ENCODE data around the gene CFAP100.

The CFAP100 gene

DNA sequence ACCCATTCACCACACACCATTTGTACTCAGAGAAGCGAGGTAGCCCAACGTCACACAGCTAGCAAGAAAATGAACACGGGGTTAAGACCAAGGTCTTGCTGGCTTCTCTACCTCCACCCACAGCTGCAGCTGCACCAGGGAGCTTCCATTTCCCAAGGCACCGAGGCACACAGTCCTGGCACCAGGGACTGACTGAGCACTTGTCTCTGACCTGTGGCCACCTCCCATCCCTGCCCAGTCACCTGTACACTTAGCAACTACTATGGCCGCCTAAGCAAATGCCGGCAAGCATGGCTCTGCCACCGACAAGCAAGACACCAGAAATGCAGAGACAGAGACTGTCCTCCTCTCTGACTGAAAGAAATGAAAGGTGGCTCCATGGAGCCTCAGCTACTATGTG lies 65.7 kb downstream of the CFAP100 start:
- DNase-seq (ENCODE audit: low read depth, low spot score) = no peak

DNA sequence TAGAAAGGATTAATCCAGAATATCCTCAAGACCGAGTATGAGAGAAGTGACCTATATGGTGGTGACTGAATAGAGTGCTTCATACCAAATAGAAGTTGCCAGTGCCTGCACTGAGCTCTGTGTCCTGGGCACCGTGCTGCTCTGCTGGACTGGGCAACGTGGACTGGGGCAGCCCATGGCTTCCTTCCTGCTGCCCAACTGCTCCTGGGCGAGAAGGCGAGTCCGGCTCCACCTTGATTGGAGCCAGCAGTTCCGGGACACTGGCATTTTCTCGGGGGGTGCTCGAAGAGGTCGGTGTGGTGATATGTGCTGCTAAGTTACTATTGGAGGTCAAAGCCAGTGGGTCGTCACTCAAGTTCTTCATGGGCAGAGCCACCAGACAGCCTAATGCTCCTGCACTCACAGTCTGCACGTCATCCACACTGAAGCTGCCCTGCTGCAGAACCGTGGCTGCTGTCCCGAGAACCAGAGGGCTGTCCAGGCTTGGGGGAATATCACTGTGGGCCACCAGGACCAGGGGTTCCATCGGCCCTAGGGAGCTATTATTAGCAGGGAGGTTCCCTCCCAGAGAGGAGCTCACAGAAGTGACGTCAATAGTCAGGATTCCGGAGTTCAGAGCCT lies 66.9 kb downstream of the CFAP100 start:
- no peak for DNase-seq (ENCODE audit: low read depth, low spot score)

DNA sequence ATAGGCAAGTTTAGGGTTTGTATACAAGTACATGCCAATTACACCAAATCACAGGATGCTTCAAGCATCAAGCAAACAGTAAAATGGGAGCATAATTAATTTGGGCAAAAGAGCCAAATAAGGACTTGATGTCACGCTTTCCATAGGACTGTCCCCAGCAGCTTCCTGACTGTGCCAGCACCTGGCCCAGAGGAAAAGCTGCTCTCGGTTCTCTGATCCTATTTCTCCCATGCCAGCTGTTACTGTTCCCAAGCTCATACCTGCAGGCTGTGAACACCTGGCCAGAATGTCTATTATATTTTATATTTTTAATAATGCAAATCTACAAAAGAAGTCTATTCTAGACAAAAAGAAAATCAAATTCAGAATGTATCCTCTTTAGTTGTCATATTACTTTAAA lies 68.8 kb downstream of the CFAP100 start:
- no peak for DNase-seq (ENCODE audit: low read depth, low spot score)

DNA sequence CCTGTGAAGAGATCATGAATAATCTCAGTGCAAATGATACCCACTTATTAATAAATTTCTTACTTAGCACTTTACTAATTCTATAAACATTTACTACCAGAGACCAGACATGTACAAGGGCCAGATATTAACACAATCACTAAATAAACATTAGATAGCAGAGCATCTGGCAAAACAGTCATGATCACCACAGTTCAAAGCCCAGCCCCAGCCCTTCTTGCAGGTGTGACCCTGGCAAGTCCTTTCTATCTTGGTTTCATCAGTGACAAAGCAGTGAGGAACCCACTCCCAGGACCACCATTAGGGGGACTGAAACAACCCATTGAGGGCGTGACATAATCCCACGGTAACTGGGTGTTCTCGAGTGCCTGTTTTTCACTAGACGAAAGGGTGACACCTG lies 69.4 kb downstream of the CFAP100 start:
- DNase-seq (ENCODE audit: low read depth, low spot score) = no peak

DNA sequence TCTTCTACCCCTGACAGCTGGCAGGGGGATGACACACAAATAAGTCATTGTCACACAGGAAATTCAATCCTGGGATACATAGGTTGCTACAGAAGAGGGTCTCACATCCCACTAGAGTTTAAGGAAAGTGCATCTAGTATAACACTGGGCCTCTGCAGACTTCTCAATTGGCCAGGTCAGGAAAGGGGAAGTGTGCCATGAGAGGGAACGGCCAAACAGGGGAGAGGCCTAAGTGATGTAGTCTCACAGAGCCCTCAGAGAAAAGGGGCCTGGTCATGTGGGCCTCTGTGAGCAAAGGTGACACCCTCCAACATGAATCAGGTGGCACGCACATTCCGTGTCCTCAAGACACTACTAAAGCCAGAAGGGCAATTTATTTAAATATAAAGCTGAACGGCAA lies 69.8 kb downstream of the CFAP100 start:
- no peak for DNase-seq (ENCODE audit: low read depth, low spot score)

DNA sequence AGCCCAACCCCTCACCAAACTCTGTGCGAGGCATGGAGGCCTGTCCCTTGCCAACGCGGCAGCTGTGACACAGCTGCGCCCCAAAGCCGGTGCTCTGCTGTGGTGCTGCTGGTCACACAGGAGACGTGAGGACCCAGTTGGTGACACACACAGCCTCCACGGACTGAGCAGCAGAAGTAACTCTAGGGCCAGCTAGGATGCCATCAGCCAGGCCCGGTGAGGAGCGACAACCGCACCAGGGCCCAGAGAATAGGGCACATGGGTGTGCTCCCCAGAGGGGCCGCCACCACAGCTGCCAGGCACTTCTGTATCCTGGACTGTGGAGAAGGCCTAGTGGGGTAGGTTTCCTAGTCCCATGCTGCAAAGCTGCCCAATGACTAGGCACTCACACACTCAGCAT lies 70.3 kb downstream of the CFAP100 start:
- no peak for DNase-seq (ENCODE audit: low read depth, low spot score)

DNA sequence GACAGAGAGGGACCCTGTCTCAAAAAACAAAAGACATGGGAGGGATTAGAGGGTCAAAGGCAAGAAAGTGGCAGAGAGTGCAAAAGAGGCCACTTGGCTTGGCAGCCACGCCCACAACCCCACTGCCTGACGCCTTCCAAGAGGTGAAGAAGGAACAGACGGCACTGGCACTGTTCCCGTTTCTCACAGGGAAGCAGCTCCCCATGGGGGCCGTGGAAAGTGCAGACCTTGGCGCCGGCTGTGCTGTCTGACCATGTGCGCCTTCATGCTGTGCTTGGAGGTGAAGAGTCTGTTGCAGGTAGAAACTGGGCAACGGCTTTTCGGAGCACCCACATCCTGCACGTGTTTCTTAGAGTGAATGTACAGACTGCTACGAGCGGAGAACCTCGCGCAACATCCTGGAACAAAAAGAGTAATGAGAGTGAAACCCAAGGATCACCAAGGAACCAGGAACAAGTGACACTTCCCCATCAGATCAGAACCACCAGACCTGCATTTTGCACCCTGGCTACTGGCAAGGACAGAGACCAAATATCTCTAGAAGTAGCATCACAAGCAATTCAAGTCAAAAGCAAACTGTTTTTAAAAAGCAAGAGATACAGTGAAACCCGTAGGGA lies 71.3 kb downstream of the CFAP100 start:
- DNase-seq (ENCODE audit: low read depth, low spot score) = no peak

DNA sequence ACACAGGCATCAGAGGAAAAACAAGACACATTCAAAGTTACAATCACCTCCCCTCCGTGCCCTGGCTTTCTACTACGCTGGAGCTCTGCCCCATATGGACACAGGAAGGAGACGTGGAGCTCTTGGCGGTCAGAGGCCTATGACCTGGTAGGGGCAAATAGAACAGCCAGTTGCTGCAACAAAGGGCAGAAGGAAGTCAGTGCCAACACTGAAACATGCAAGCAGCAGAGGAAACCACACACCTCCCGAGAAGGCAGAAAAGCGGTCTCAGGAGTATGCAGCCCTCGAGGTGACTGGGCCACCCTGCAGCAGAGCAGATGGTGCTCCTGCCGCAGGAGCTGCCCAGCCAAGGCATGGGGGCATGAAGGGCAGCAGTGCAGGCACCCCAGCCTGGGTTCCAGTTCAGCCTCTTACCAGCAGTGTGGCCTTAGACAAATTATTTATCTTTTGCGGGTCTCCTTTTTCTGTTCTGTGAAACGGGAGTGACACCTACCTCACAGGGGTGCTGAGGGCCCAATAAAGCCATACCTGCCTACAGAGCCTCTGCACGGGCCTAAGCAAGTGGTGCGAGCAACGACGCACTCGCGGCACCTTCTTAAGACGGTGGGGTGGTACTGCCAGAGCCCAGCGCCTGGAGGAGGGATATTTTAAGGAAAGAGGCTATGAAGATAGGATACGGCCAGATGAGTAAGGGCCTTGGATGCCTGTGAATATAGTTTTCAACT lies 72.3 kb downstream of the CFAP100 start:
- DNase-seq (ENCODE audit: low read depth, low spot score) = no peak

DNA sequence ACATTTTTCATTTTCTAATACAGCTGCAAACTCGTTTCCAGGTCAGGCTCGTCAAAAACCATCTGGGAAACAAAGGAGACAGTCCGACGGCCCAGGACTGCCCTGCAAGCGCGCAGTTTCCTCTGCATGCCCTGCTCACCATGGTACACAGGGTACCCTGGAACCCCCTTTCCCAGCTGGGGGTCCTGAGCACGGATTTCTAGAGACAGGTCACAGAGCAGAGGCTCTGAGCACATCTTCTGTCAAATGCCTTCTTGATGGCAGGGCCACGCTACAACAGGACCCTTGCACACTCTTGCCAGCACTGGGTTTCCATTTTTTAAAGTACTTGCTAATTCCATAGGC lies 72.9 kb downstream of the CFAP100 start:
- DNase-seq (ENCODE audit: low read depth, low spot score) = no peak

DNA sequence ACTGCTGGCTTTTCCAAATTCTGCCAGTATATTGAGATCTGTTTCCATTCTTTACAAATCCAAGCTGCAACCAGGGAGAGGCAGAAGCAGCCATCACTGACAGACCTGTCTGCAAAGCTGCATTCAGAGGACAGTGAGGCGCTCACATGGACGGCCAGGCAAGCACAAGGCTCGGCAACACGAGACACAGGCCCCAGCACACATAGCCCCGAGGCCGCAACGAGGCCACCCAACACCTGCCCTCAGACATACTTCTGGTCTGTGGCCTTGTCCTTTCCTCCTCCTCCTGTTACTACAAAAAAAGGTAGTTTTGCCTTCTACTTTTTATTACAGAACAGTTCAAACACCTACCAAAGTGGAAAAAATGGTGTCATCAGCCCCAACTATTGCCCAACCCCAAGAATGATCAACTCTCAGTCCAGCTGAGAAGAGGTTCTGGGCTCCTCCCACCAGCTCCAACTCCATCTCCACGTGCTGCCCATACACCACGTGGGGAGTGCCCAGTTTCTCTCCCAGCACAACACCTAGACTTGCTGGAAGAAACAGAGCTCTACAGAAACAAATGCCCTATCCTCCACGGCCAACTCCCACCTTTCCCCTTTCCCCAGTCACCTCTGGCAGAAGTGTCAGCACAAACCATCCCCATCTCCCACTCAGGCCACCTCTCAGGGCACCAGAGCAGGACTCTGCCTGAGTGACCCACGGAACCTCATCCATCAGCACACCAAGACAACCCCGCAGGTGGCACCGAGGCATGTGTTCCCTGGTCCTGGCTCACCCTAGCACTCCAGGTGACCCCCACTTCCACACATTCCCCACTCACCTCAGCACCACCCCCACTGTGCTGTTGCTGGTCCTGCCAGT lies 73.6 kb downstream of the CFAP100 start:
- no peak for DNase-seq (ENCODE audit: low read depth, low spot score)

DNA sequence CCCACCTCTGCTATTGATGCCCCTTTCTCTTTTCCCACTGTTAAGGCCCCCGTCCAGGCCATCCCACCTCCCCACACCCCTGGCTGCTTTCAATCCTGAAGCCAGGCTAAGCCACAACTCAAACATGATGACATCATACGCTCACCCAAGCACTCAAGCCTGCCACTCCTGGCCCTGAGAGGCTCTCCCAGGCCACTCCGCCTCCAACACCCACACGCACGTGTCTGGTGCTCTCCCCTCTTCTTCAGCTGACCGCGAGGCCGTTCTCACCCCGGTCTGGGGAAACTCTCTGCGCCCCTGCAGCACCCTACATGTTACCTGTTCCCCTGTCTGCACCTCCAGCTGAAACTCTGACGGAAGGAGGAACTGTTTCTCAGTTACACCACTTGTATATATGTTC lies 74.8 kb downstream of the CFAP100 start:
- no peak for DNase-seq (ENCODE audit: low read depth, low spot score)

DNA sequence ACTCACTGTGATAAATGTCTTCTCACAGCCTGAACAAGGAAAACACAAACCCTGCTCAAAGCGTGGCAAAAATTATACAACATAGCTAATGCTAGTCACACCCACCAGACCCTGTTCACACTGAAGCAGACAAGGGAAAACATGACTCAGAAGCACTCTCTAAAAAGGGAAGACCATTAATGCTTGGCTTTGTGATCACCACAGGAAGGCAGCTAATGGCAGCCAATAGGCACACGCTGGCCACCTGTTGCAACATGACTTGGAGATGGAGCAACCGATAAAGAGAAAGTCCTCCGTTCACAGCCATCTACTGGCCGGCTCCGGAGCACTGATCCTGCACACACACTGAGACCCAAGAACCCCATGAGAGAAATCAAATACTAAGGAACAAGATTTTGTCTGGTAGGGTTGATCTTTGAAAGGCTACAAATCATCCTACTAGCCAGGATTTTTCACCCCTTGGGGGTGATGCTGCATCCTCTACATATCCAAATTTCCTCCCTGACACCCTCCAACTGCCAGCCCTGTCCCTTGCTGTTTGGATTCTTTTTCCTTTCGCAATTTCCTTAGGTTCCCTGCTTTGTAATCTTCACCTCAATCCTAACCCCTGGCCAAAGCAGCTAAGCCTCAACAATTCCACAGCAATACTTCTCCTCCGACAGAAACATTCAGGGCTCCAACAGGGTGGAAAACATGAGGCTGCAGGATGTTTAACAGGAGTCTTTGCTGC lies 77.7 kb downstream of the CFAP100 start:
- peak; percentile 82 for DNase-seq (ENCODE audit: low read depth, low spot score)

DNA sequence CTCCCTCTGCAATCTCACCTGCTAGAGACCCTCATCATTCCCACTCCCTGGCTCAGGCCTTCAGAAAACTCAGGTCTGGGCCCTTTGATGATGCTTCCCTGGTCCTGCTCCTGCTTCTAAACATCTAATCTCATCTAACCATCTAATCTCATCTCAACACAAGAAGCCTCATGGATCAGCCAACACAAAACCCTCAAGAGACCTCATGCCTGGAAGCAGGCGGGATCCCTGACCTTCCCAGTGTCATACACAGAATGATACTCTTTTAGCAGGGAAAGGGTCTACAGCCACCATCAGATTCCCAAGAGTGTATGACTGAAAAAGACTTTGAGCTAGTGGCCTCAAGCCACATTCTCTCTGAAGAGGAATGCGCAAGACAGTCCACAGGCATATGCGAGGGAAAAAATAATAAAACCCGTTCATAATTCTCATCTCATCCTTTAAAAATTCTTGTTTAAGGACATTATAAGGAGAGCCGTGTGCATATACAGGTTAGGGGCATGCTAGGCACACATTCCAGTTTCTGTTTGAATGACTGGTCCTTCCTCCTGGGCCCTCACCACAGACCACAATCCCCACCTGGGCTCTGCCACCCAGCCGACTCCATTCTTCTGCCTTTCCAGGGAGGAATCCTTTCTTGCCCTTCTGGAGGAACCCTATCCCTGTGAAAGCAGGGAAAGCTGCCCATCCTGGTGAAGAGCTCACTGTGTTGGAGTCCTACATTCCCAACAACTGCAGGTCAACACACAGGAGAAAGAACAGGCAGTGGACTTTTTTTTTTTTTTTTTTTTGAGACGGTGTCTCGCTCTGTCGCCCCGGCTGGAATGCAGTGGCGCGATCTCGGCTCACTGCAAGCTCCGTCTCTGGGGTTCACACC lies 78.8 kb downstream of the CFAP100 start:
- DNase-seq (ENCODE audit: low read depth, low spot score) = peak; percentile 27

DNA sequence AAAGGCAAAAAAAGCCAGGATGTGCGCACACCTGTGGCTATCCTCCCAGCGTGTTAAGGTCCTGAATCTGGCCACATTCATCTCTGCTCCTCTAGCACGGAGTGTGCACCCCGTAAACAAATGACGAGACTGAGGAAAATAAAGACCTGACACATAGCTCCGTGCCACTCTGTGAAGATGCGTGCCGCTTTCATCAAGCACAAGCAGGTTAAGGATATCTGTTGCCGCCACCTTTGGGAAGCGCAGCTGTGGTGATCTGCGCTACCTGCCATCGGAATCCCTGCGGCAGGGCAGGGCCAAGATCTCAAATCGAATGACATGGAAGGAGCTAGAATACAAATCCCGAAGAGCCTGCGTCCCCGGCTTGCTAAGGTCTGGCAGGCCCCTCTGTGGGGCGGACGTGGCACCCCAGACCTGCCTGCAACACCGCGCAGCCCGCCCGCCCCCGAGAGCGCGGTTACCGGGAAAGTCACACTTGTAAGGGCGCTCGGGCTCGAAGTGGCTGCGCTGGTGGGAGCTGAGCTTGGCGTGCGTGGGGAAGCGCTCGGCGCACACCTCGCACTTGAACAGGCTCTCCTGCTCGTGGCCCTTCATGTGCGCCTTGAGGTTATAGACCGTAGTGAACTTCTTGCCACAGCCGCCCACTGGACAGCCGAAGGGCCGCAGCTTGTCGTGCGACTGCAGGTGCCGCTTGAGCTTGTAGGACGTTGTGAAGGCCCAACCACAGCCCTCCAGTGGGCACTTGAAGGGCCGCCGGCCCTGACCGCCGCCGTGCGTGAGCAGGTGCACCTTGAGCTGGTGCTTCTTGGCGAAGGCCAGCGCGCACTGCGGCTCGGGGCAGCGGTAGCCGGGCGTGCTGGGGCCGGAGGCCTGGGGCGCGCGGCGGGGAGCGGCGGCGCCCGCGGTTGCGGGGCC lies 80.0 kb downstream of the CFAP100 start:
- no peak for DNase-seq (ENCODE audit: low read depth, low spot score)

DNA sequence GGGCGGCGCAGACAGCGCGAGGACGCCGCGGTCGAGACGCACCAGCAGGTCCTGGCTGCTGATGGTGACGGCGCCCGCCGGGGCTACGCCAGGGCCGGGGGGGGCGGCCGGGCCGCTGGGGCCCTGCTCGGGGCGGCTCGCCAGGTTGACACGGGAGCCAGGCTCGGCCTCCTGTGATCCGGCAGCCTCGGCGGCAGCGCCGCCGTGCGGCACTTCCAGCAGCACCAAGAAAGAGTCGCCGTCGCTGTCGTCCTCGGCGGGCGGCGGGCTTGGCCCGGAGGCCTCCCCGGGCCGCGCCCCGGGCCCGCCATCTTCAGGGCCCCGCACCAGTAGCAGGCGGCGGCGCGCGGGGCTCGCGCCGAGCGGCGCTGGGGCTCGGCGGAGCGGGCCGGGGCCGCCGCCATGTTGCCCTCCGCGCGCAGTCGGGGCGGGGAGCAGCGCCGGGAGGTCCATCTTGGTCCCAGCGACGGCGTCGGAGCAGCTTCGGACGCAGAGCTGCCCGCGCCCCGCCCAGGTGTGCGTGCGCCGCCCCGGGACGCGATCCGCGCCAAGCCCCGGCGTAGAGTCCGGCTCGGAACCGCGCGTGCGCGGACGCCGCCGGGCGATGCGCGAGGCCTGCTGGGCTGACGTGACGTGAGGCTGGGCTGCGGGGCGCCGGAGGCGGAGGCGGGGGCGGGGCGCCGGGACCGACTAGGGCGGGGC lies 80.9 kb downstream of the CFAP100 start, which contains the start of gene ZXDC:
ZXDC (minus strand) TSS at position 479 of the 702 bp plus-strand sequence; CDS start at position 453, 26 bp downstream.
- peak; percentile 99 for DNase-seq (ENCODE audit: low read depth, low spot score)

DNA sequence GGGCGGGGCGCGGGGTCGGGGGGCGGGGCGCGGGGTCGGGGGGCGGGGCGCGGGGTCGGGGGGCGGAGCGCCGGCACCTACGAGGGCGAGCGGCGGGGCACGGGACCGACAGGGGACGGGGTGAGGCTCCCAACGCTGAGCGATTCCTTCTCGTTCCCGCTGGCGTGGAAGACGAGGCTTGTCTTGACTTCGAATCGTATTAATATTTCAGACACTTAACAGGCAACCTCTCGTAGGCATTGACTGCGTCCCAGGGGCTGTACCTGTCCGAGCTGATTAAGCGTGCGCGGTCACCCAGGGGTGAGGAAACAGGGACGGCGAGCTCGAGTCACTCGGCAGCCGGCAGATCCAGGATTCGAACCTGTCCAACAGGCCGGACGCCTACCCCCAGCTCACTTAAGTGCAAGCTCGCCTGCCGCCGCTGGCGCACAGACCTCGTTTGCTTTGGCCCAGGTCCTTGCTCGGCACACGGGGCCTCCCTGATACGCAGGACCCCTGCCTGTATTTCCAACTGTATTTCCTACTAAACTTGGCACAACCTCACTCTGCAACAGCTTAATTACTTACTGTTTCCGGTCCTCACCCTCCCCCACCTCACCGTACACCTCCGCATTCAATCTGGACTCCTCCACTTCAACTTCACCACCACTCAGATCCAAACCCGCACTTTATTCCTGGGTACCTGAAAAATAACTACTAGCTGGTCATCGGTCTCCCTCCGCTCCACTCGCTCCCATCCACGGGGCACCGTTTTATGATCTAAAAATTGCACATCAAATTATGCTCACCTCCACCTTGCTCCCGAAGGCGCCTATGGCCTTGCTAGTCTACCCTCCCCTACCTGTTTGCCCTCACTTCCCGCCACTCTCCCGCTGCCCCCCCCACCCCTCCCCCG lies 81.7 kb downstream of the CFAP100 start:
- DNase-seq (ENCODE audit: low read depth, low spot score) = peak; percentile 57

DNA sequence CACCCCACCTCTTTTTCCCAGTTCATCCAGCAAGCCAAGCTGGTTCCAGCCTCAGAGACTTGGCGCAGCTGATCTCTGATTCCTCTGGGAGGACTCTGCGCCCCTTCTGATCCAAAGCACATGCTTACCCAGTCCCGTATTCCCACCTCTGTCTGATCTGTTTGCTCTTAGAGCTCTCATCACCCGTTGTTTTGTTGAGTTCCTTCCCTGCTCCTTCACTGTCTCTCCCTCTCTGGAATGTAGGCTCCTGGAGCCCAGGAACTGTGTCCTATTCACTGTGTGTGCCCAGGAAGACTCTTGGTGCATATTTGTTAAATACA lies 82.3 kb downstream of the CFAP100 start:
- no peak for DNase-seq (ENCODE audit: low read depth, low spot score)

Data from astrocyte of the hippocampus (primary cell).